IMR-90 (cell line): ENCODE measurements around the gene ZNF582. TPM values are rescaled to one million over a fixed set of nuclear protein-coding genes. Genes with fewer than 3 reads are reported as not detected.

Experiments
- ATAC-seq: fragments of 200-7000 bp; cut with Tn5 transposase; 2 replicates; pipeline ENCODE4 v1.9.1; 2020; ENCODE audit warnings: low read depth, mild to moderate bottlenecking, moderate library complexity
- BruUV-seq: library from RNA; stranded (reverse); fragments of 400-500 nt; replicated peaks from 2 replicates; lab custom pipeline; 2021; lab: Mats Ljungman, UMichigan
- CTCF ChIA-PET: fragments of 300-600 bp; formaldehyde crosslinking; extraction: SDS; loops from one replicate; lab custom pipeline; 2021; ENCODE audit warnings: antibody characterized with exemption; lab: Yijun Ruan, JAX
- POLR2A ChIA-PET: fragments of 300-600 bp; sonication (Branson Sonifier 250); formaldehyde crosslinking; loops from one replicate; lab custom pipeline; 2022; ENCODE audit warnings: antibody characterized with exemption; ENCODE audit not compliant: unreplicated experiment; lab: Charles Lee
- DNase-seq: peaks from one replicate; pipeline ENCODE4 v3.0.0; 2013
- H2AFZ ChIP-seq: replicated peaks from 2 replicates; pipeline ENCODE3; 2013; ENCODE audit warnings: low read length, mild to moderate bottlenecking; ENCODE audit not compliant: poor library complexity
- H2AK5ac ChIP-seq: 2 replicates; pipeline ENCODE4 v1.6.1; 2013; ENCODE audit warnings: low read depth, low read length, inconsistent platforms
- H2AK9ac ChIP-seq: replicated peaks from 2 replicates; pipeline ENCODE3; 2013; ENCODE audit warnings: mild to moderate bottlenecking, low read depth, low read length, moderate library complexity; ENCODE audit not compliant: poor library complexity
- H2BK120ac ChIP-seq: 2 replicates; pipeline ENCODE4 v1.6.1; 2013; ENCODE audit warnings: low read depth, low read length, inconsistent platforms
- H2BK15ac ChIP-seq: 3 replicates; pipeline ENCODE4 v1.6.1; 2013; ENCODE audit warnings: low read depth, low read length, inconsistent platforms
- H2BK20ac ChIP-seq: 2 replicates; pipeline ENCODE4 v1.6.1; 2013; ENCODE audit warnings: low read depth, mild to moderate bottlenecking, inconsistent platforms, low read length, moderate library complexity
- H2BK5ac ChIP-seq: 2 replicates; pipeline ENCODE4 v1.6.1; 2013; ENCODE audit warnings: mild to moderate bottlenecking, low read depth, low read length, inconsistent platforms; ENCODE audit not compliant: poor library complexity, severe bottlenecking
- H3K14ac ChIP-seq: replicated peaks from 2 replicates; pipeline ENCODE4 v1.6.1; 2013; ENCODE audit warnings: low read depth, low read length, inconsistent platforms
- H3K18ac ChIP-seq: 2 replicates; pipeline ENCODE4 v1.6.1; 2013; ENCODE audit warnings: low read depth, low read length, control low read depth
- H3K23ac ChIP-seq: 2 replicates; pipeline ENCODE4 v1.6.1; 2013; ENCODE audit warnings: low read depth, low read length, inconsistent platforms
- H3K27ac ChIP-seq: 2 replicates; pipeline ENCODE4 v1.5.1; 2013; ENCODE audit warnings: mild to moderate bottlenecking, control low read depth, low read length; ENCODE audit not compliant: insufficient read depth
- H3K27me3 ChIP-seq: 2 replicates; pipeline ENCODE4 v1.6.1; 2013; ENCODE audit warnings: low read length; ENCODE audit not compliant: control insufficient read depth, insufficient read depth
- H3K36me3 ChIP-seq: 2 replicates; pipeline ENCODE4 v1.6.1; 2013; ENCODE audit warnings: low read length, mixed read lengths; ENCODE audit not compliant: control insufficient read depth, insufficient read depth
- H3K4ac ChIP-seq: 2 replicates; pipeline ENCODE4 v1.6.1; 2013; ENCODE audit warnings: low read depth, low read length, inconsistent platforms
- H3K4me1 ChIP-seq: 2 replicates; pipeline ENCODE4 v1.6.1; 2013; ENCODE audit warnings: low read length, mixed read lengths; ENCODE audit not compliant: control insufficient read depth, insufficient read depth
- H3K4me2 ChIP-seq: 2 replicates; pipeline ENCODE4 v1.6.1; 2013; ENCODE audit warnings: low read depth, mild to moderate bottlenecking, control low read depth, low read length, moderate library complexity
- H3K4me3 ChIP-seq: 2 replicates; pipeline ENCODE4 v1.5.1; 2013; ENCODE audit warnings: low read depth, mild to moderate bottlenecking, control low read depth, low read length, moderate library complexity; ENCODE audit not compliant: insufficient read depth
- H3K56ac ChIP-seq: 2 replicates; pipeline ENCODE4 v1.6.1; 2013; ENCODE audit warnings: low read length, inconsistent platforms; ENCODE audit not compliant: insufficient read depth; ENCODE audit errors: extremely low read depth
- H3K79me1 ChIP-seq, 2 experiments: 2 replicates each; pipeline ENCODE4 v1.6.1; 2013; ENCODE audit warnings: low read length in 2 of 2, inconsistent platforms in 1 of 2, low read depth in 1 of 2
- H3K9ac ChIP-seq: 2 replicates; pipeline ENCODE4 v1.6.1; 2013; ENCODE audit warnings: low read depth, low read length, control low read depth
- H3K9me1 ChIP-seq: 2 replicates; pipeline ENCODE4 v1.6.1; 2013; ENCODE audit warnings: low read length, inconsistent platforms; ENCODE audit not compliant: insufficient read depth
- H3K9me3 ChIP-seq: 2 replicates; pipeline ENCODE4 v1.6.1; 2013; ENCODE audit warnings: low read length; ENCODE audit not compliant: control insufficient read depth, insufficient read depth
- H4K20me1 ChIP-seq: 2 replicates; pipeline ENCODE4 v1.6.1; 2013; ENCODE audit warnings: low read length, inconsistent platforms; ENCODE audit not compliant: insufficient read depth
- H4K5ac ChIP-seq: 2 replicates; pipeline ENCODE4 v1.6.1; 2013; ENCODE audit warnings: mild to moderate bottlenecking, low read depth, low read length, control low read depth
- H4K8ac ChIP-seq, 2 experiments: 2 replicates each; pipeline ENCODE4 v1.6.1; 2013; ENCODE audit warnings: low read depth in 2 of 2, low read length in 2 of 2, control low read depth in 1 of 2, inconsistent platforms in 1 of 2
- H4K91ac ChIP-seq: 2 replicates; pipeline ENCODE4 v1.6.1; 2013; ENCODE audit warnings: low read depth, low read length, inconsistent platforms; ENCODE audit not compliant: insufficient read depth
- CEBPB ChIP-seq: IDR thresholded peaks from 2 replicates; pipeline ENCODE4 v1.6.1; 2012; ENCODE audit warnings: low read depth, low read length, improper control_type of control experiment
- CHD1 ChIP-seq: IDR thresholded peaks from 2 replicates; pipeline ENCODE4 v1.6.1; 2012; ENCODE audit warnings: low read depth, low read length, improper control_type of control experiment
- ELK1 ChIP-seq: fragments of 150-350 bp; IDR thresholded peaks from 2 replicates; pipeline ENCODE4 v1.6.1; 2016; ENCODE audit warnings: low read depth, mild to moderate bottlenecking, low read length, moderate library complexity, borderline replicate concordance
- MAZ ChIP-seq: IDR thresholded peaks from 2 replicates; pipeline ENCODE4 v1.6.1; 2012; ENCODE audit warnings: low read depth, mild to moderate bottlenecking, low read length, improper control_type of control experiment, moderate library complexity, borderline replicate concordance
- MXI1 ChIP-seq: IDR thresholded peaks from 2 replicates; pipeline ENCODE4 v1.6.1; 2012; ENCODE audit warnings: low read depth, mild to moderate bottlenecking, low read length, moderate library complexity, borderline replicate concordance
- POLR2A ChIP-seq: IDR thresholded peaks from 2 replicates; pipeline ENCODE4 v1.6.1; 2012; ENCODE audit warnings: mild to moderate bottlenecking, low read depth, low read length
- RAD21 ChIP-seq: IDR thresholded peaks from 2 replicates; pipeline ENCODE4 v1.6.1; 2012; ENCODE audit warnings: low read length, improper control_type of control experiment
- WGBS, 2 experiments: methylation state at CpG; one replicate each; pipeline versions ENCODE4 v1.1.5 to v1.1.7; 2013; ENCODE audit warnings: missing lambda C conversion rate in 2 of 2; ENCODE audit not compliant: insufficient read length in 1 of 2; ENCODE audit errors: extremely low coverage in 2 of 2; 5-methylcytosine and 5-hydroxymethylcytosine counted together
- dilution Hi-C: fragments of 300-500 bp; cut with HindIII; formaldehyde crosslinking; loops from one replicate; pipeline ENCODE4 v1.14.3; 2018; ENCODE audit warnings: low sequenced_read_pairs; ENCODE audit not compliant: unreplicated experiment
- in situ Hi-C: fragments of 300-500 bp; cut with MboI; formaldehyde crosslinking; loops from 3 replicates; pipeline ENCODE4 v1.14.3; 2019; ENCODE audit warnings: low sequenced_read_pairs, inconsistent platforms, mixed read lengths
- intact Hi-C: fragments of 100-400 bp; cut with micrococcal nuclease; formaldehyde crosslinking; loops from 2 replicates; pipeline ENCODE4 v1.10.0; 2022
- polyA plus RNA-seq, 3 experiments: library from polyadenylated mRNA; depleted of rRNA; stranded (reverse); fragments of >200 nt; gene quantifications; 2 replicates each; pipeline ENCODE4 v1.2.3, GENCODE V29; 2012; ENCODE audit warnings: low replicate concordance in 1 of 3
- total RNA-seq: library from RNA; depleted of rRNA; stranded (reverse); fragments of >200 nt; gene quantifications from 2 replicates; pipeline ENCODE4 v1.2.3, GENCODE V29; 2012

The ZNF582 gene
- total and polyA plus RNA-seq, 2 of the 4 experiments (the other 2 are of a cell fraction) = 1.6 to 1.8 TPM

GRCh38 chr19:56403764-56404704 lies 10.7 kb upstream of the ZNF582 start, which contains the start of gene ZNF583:
Gene ZNF583, plus strand, starts transcription at chr19:56404332. Its CDS starts 2,783 bp downstream, at chr19:56407115.
- H3K27me3 ChIP-seq = no peaks in the 10 kb centered on the region
- H3K14ac ChIP-seq = peak within 1 kb of the TSS; percentile 99
- H4K20me1 ChIP-seq = no peaks in the 10 kb centered on the region
- H3K56ac ChIP-seq = peak within 1 kb of the TSS; percentile 94
- ATAC-seq (peak; percentile 97), DNase-seq (peak; percentile 97)
- H3K23ac ChIP-seq = peak within 1 kb of the TSS; percentile 94
- no TSS peak for BruUV-seq
- H3K9me3 ChIP-seq = peaks cover 17% of the 10 kb centered on the region
- peak within 1 kb of the TSS; percentile 99 for H4K8ac ChIP-seq
- TF ChIP-seq POLR2A (peak; percentile 26; the same call in 1 of the 2 replicates), MXI1 (peak; percentile 68; the same call in 1 of the 2 replicates), ELK1 (no peak), MAZ (peak; percentile 93), CHD1 (no peak), RAD21 (no peak), CEBPB (no peak)
- in situ Hi-C loops = loop anchor here (25.0 kb wide), 1 partner anchor 983 kb away; the partner anchor contains the start of gene ZNF548
- peak within 1 kb of the TSS; percentile 95 for H3K27ac ChIP-seq
- H3K9me1 ChIP-seq = peaks cover 7% of the 10 kb centered on the region
- H2BK15ac ChIP-seq = peak within 1 kb of the TSS; percentile 93
- H3K18ac ChIP-seq = peak within 1 kb of the TSS; percentile 95
- intact Hi-C loops = loop anchor here (2.0 to 5.0 kb wide), 2 partner anchors 73 to 133 kb away; partner anchors contain the start of genes ZFP28 and ZNF667
- H2BK5ac ChIP-seq = peak within 1 kb of the TSS; percentile 96
- 1% methylated on average over 32 of the region's 70 CpGs; no CpG with 5 or more reads in 1 of the 2 experiments for WGBS, 2 experiments
- H2BK20ac ChIP-seq = peak within 1 kb of the TSS; percentile 84
- H3K36me3 ChIP-seq = peaks cover 8% of the 10 kb centered on the region
- H3K4me3 ChIP-seq = peak within 1 kb of the TSS; percentile 79
- H4K5ac ChIP-seq = peak within 1 kb of the TSS; percentile 96
- H3K9ac ChIP-seq = peak within 1 kb of the TSS; percentile 95
- peak within 1 kb of the TSS; percentile 100 for H2AFZ ChIP-seq
- H2AK5ac ChIP-seq = peak within 1 kb of the TSS; percentile 98
- H2AK9ac ChIP-seq = peak within 1 kb of the TSS; percentile 97
- H3K4ac ChIP-seq = peak within 1 kb of the TSS; percentile 95
- ChIA-PET POLR2A (interaction anchor here (1.0 kb wide), 1 partner anchor 11 kb away, joined by 4 read pairs; the partner anchor contains the start of gene ZNF582), CTCF (no interaction called here)
- dilution Hi-C loops = no loop called here
- H3K4me1 ChIP-seq = no peaks in the 10 kb centered on the region
- H4K91ac ChIP-seq = peak within 1 kb of the TSS; percentile 98
- H2BK120ac ChIP-seq = peak within 1 kb of the TSS; percentile 97
- peaks cover 10 to 19% of the 10 kb centered on the region in 2 experiments for H3K79me1 ChIP-seq
- H3K4me2 ChIP-seq = peak within 1 kb of the TSS; percentile 98
